Right lobe of liver (tissue), 6 donors: ENCODE results near the gene LGI2. TPM values are rescaled to one million over a fixed set of nuclear protein-coding genes. Genes with fewer than 3 reads are reported as not detected.

Experiments
- ATAC-seq, 4 donors: fragments of 200-7000 bp; cut with Tn5 transposase; one replicate each; pipeline ENCODE4 v1.9.1; 2020; ENCODE audit warnings: mild to moderate bottlenecking in 4 of 4, moderate library complexity in 4 of 4
- DNase-seq, 3 donors: peaks; one replicate each; pipeline ENCODE4 v3.0.0-alpha.2; 2020
- H3K27ac ChIP-seq, 3 donors: fragments of 200-600 bp; one replicate each; pipeline ENCODE4 v1.8.0; 2022
- H3K27me3 ChIP-seq, 2 donors: fragments of 200-600 bp; one replicate each; pipeline ENCODE4 v1.8.0; 2022
- H3K36me3 ChIP-seq, 4 donors: fragments of 200-600 bp; sonication (generic) in 1 of 4; one replicate each; pipeline versions ENCODE4 v1.5.1 to v1.8.0; 2017 to 2022; ENCODE audit warnings: control low read depth in 1 of 4
- H3K4me1 ChIP-seq, 4 donors: fragments of 200-600 bp; sonication (generic) in 1 of 4; one replicate each; pipeline versions ENCODE4 v1.5.1 to v1.8.0; 2017 to 2022; ENCODE audit warnings: control low read depth in 1 of 4
- H3K4me3 ChIP-seq, 3 donors: fragments of 200-600 bp; one replicate each; pipeline ENCODE4 v1.8.0; 2022
- H3K9me3 ChIP-seq, 4 donors: fragments of 200-600 bp; sonication (generic) in 1 of 4; one replicate each; pipeline versions ENCODE4 v1.5.1 to v1.8.0; 2017 to 2022; ENCODE audit warnings: control low read depth in 1 of 4
- CTCF ChIP-seq, 4 donors: fragments of 200-600 bp in 3 of 4; fragments of 450-650 bp in 1 of 4; IDR thresholded peaks; one replicate each; pipeline versions ENCODE4 v1.5.1 to v1.8.0; 2016 to 2022; ENCODE audit warnings: antibody characterized with exemption in 4 of 4, mild to moderate bottlenecking in 2 of 4
- POLR2A ChIP-seq: fragments of 450-650 bp; IDR thresholded peaks from one replicate; pipeline ENCODE4 v1.6.1; 2017; ENCODE audit warnings: antibody characterized with exemption, mild to moderate bottlenecking
- WGBS: methylation state at CpG from one replicate; pipeline ENCODE4 v1.1.6; 2018; ENCODE audit warnings: low coverage, low lambda C conversion rate; ENCODE audit not compliant: insufficient coverage; ENCODE audit errors: missing lambda C conversion rate; 5-methylcytosine and 5-hydroxymethylcytosine counted together
- intact Hi-C, 2 donors: fragments of 100-400 bp; cut with DNase I; formaldehyde crosslinking; loops; one replicate each; pipeline versions ENCODE4 v1.11.2 to v1.14.1; 2022
- total RNA-seq, 6 experiments: library from RNA; depleted of rRNA in 2 of 6; stranded (reverse); fragments of >200 nt in 2 of 6; fragmentation: NEBNext Ultra II Directional in 3 of 6; extraction: Animal tissue kit (Norgen Biotek cat#: 25700) in 3 of 6; gene quantifications; one replicate each; pipeline versions ENCODE4 v1.1.0 to v1.2.4, GENCODE V29; 2016 to 2023
- donor health status: DM: no; HTN: yes; CAD: no.
- donor health status: DM: no; HTN: no; CAD: no.
- donor health status: DM: no; HTN: no; CAD: no.
- donor health status: DM: no; HTN: yes; CAD: no.
- donor health status: DM: no; HTN: yes; CAD: no.

Gene LGI2
- total RNA-seq, 6 experiments from 2014 or later = 0.05 to 0.38 (median 0.22) TPM; not detected in 2

DNA sequence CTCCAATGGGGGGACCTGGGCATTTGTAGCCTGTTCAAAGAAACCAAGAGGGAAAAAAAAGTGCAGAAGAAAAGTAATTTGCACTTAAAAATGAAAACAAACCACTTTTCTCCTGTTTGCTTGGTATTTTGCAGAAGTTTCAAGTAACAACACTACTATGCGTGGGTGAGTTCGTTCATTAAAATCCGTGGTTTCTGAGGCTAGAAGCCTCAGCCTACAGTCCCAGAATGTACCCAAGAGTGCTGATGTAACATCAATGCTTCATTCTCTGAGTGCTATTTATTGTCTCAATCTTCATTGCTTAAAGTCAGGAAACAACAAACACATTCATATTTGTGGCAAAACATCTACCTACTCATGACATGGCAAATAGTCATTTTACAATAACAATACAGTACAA, 29.2 kb downstream of the LGI2 start:
- no peaks in the 10 kb centered on the region for H3K4me1 ChIP-seq
- H3K36me3 ChIP-seq = no peaks in the 10 kb centered on the region
- WGBS = 46% methylated on average over 3 of the region's 3 CpGs
- H3K27me3 ChIP-seq = no peaks in the 10 kb centered on the region
- H3K4me3 ChIP-seq = no peak overlapping the region
- TF ChIP-seq POLR2A (no peak), CTCF (IDR thresholded peaks at IDR 0.05) (no peak)
- DNase-seq = no peak
- no peak overlapping the region for H3K27ac ChIP-seq
- intact Hi-C loops = no loop called here
- H3K9me3 ChIP-seq = no peaks in the 10 kb centered on the region
- ATAC-seq = no peak

DNA sequence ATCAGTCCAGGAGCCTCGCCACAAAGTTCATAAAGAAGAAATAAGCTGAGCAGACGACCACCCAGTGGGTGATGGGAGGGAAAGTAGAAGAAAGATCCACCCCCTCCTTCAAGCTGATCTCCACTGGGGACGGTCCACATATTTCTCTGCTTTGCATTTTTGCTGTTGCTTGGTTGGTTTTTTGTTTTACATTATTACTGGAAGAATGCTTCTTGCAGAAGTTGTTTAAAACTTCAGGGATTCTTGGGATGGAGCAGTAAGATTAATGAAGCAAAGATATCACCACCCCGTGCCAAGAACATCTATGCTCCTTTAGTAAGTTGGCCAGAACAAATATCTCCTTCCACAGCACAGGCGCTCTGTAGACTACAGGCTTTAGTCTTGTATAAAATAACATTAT, 30.1 kb downstream of the LGI2 start:
- intact Hi-C loops = no loop called here
- no peak for TF ChIP-seq CTCF (IDR thresholded peaks at IDR 0.05)
- no peak for TF ChIP-seq POLR2A
- no peak overlapping the region for H3K4me3 ChIP-seq
- no peaks in the 10 kb centered on the region for H3K4me1 ChIP-seq
- H3K9me3 ChIP-seq = no peaks in the 10 kb centered on the region
- no peaks in the 10 kb centered on the region for H3K36me3 ChIP-seq
- ATAC-seq (no peak), DNase-seq (no peak)
- H3K27me3 ChIP-seq = no peaks in the 10 kb centered on the region
- no peak overlapping the region for H3K27ac ChIP-seq
- WGBS = 60% methylated on average over 5 of the region's 5 CpGs

DNA sequence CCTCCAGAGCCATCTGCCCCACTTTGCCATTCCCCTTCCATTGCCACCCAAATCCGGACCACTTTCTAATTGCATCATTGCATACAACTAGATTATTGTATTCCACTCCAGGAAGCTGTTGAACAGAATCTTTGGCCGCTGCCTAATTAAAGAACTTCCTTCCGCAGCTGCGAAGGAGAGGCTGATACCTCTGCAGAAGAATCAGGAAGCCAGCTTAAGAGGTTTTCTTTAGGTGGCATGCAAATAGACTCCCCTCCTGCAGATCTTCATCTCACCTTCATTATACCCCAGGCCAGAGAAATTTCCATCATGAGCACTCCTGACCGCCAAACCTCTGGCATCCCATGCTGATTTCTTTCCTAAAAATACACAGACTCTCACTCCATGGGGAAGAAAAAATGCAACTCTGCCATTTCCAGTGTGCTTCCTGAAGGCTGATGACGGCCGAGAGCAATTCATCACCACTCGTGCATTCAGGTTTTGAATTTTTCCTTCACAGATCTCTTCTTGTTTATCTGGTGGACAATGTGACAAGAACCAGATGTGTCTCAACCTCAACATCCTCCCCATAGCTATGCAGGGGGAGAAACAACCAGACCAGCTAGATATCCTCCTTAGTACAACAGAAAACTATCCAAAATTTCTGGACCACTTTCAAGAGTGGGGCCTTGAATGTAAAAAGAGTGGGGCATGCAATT, 31.2 kb downstream of the LGI2 start:
- Histone ChIP-seq H3K4me3 (no peak overlapping the region), H3K9me3 (no peaks in the 10 kb centered on the region), H3K27me3 (no peaks in the 10 kb centered on the region), H3K27ac (no peak overlapping the region), H3K4me1 (no peaks in the 10 kb centered on the region), H3K36me3 (no peaks in the 10 kb centered on the region)
- ATAC-seq (no peak), DNase-seq (no peak)
- intact Hi-C loops = no loop called here
- TF ChIP-seq CTCF (IDR thresholded peaks at IDR 0.05) = no peak
- no peak for TF ChIP-seq POLR2A
- 26% methylated on average over 8 of the region's 8 CpGs for WGBS

- DNase-seq (no peak), ATAC-seq (no peak)
- Histone ChIP-seq H3K4me3 (no peak overlapping the region), H3K9me3 (no peaks in the 10 kb centered on the region), H3K36me3 (no peaks in the 10 kb centered on the region), H3K27me3 (no peaks in the 10 kb centered on the region), H3K27ac (no peak overlapping the region), H3K4me1 (no peaks in the 10 kb centered on the region)
- TF ChIP-seq CTCF (IDR thresholded peaks at IDR 0.05) = no peak
- TF ChIP-seq POLR2A = no peak
- intact Hi-C loops = no loop called here
- WGBS = 26% methylated on average over 2 of the region's 2 CpGs
These were observed 35.3 kb downstream of the LGI2 start for GRCh38 chr4:24995346-24995919.
